Dermis blood vessel endothelial cell (primary cell): ENCODE measurements around the gene GPS2. TPM values are rescaled to one million over a fixed set of nuclear protein-coding genes. Genes with fewer than 3 reads are reported as not detected.
A peak's percentile ranks its signal among the peaks of the same experiment; 100 is the strongest.

ENCODE experiments used
- DNase-seq: peaks from one replicate; pipeline ENCODE4 v3.0.0; 2010
- total RNA-seq: library from RNA; depleted of rRNA; stranded (reverse); fragments of >200 nt; gene quantifications from 2 replicates; pipeline ENCODE4 v1.2.3, GENCODE V29; 2014

Gene GPS2
- total RNA-seq, 1 donor from 2014 or later = 45.6 TPM

DNA sequence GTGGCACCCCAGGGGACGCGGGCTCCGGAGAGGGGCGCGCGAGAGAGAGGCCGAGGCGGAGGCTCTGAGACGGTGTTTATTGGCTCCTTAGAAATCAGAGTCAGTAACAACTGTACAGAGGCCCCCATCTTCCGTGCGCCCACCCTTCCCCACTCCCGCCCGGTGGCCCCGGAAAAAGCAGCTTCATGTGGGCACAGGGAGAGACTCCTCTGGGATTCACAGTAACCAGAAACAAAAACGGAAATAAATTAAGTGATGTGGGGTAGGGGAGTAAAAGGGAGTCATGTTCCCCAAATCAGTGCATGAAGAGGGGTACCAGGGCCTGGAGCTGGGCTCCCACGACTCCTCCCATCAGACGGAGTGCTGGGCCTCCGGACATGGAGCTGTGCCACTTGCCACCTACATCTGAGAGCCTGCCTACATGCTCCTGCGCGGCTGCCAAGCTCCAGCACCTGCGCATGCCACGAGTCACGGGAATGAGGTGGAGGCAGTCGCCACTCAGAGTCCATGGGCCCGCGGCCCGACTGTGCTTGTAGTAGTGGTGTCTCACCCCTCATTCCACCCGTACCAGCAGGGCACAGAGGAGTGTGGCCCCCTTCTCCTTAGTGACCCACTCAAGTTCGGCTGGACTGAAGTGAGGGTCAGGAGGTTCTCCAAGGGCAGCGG, 543 bp upstream of the GPS2 start:
- no peak for DNase-seq

DNA sequence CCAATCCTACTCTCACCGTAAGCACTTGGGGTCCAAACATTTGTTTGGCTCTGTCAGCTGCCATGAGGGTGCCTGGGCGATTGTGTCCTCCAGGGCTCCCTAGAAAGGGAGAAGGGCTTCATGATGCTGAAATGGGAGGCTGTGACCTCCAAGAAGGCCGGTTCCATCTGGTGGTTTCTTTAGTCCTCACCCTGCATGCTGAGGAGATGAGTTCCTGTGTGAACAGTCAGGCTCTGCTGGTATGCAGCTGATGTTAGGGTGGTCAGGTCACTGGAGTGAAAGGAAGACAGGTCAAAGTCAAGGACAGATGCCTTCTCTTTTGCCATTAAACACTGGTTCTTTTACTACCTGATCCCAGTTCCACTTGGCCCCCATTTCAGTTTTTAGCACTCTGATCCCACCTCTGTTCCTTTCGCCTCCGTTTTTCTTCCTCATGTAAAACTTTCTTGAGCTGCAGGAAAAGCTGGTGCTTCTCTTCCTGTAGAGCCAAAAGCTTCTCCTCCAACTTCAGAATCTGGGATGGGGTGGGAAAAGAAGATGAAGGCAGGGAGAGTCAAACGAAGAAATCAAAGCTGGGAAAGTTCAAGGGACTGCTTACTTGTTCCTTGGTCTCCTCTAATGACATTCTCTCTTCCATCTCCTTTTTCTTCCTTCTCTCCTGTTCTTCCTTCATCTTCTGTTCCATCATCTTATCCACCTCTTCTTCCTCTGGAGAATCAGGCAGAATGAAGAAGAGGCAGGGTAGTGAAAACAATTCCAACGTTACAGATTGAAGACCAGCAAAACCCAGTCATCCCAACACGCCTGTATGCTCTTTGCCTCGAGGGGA, 1.1 kb downstream of the GPS2 start:
- no peak for DNase-seq

DNA sequence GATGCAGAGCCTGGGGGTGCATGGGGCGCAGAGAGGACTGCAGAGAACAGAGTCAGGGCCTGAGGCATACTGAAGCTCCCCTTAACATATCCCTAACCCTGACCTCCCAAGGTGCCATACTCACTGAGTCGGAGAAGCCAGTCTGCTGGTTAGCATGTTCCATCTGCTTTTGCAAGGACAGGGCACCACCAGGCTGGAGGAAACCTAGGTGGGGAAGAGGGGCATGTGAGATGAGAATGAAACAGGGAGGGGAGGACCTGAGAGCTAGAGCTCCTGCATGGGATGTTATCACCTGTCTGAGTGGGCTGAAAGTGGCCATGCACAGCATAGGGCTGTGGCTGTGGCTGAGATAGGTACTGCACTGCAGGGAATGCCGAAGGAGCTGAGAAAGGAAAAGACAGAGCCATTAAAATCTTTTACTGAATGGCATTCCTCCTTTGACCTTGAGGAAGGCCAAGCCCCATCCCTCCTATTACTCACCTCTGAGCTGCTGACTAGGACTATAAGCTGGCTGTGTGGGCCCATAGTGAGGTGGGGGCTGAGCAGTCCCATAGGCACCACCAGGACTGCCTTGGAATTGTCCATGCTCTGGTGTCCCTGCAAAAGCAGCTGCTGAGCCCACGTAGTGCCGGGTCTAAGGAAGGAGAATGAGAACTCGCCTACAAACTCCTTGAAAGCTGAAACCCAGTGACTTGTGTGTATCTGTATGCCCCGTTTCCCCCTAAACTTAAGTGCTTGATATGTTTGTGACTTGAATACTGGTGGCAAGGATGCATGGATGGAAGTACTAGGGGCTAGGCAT, 1.9 kb downstream of the GPS2 start:
- no peak for DNase-seq

DNA sequence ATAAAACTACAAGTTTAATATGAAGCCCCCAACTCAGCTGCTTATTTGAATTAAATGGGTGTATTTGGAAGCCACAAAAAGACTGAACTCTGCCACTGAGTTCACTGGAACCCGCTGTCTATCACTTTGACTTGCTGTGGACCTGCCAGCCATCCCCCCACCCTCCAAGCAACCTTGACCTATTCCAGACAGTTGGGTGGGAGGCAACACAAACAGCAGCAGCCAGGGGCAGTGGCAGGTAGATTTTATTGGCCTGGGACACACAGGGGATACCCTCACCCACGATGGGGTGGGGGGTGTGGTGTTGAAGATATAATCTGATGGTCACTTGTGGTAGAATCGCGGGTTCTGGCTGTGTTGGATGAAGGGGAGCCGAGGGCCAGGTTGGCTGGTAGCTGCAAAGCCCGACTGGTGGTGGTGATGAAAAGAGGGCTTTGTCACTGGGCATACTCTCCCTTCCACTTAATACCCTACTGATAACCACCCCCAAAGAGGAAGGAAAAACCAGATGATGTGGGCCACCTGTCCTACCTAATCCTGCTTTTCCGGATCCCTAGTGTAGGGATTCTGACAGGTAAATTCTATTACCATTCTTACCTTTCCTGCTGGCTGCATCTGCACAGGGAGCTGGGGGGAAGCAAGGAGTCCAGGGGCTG, 2.6 kb downstream of the GPS2 start:
- no peak for DNase-seq

DNA sequence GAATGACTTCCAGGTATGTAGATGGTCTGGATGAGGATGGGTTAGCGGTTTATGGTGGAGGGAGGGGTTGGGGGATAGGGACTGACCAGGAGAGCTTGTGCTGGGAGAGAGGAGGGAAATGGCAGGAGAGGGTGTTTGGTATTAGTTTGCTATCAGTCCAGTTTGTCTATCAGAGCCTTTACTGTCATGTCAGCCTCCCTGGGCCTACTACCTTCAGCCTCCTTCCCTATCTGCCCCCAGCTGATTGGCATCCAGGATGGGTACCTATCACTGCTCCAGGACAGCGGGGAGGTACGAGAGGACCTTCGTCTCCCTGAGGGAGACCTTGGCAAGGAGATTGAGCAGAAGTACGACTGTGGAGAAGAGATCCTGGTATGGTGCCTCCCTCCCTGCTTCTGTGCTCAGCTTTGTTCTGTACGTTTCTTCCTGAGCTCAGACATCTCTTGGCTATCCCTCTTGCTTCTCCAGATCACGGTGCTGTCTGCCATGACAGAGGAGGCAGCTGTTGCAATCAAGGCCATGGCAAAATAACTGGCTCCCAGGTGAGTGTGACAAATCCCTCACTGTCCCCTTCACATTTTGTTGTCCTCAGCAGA, 4.0 kb downstream of the GPS2 start:
- DNase-seq = no peak

DNA sequence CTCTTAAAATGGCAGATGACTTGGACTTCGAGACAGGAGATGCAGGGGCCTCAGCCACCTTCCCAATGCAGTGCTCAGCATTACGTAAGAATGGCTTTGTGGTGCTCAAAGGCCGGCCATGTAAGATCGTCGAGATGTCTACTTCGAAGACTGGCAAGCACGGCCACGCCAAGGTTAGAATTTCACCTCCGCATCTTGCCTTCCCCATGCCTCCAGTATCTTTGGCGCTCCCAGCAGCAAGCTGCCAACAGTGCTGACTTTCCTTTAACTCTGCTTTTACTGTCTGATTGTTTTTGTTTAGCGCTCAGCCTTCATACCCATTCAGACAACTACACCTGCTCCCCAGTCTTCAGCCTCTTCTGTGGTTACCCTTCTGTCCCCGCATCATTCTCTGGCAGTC, 5.5 kb downstream of the GPS2 start:
- DNase-seq = no peak

DNA sequence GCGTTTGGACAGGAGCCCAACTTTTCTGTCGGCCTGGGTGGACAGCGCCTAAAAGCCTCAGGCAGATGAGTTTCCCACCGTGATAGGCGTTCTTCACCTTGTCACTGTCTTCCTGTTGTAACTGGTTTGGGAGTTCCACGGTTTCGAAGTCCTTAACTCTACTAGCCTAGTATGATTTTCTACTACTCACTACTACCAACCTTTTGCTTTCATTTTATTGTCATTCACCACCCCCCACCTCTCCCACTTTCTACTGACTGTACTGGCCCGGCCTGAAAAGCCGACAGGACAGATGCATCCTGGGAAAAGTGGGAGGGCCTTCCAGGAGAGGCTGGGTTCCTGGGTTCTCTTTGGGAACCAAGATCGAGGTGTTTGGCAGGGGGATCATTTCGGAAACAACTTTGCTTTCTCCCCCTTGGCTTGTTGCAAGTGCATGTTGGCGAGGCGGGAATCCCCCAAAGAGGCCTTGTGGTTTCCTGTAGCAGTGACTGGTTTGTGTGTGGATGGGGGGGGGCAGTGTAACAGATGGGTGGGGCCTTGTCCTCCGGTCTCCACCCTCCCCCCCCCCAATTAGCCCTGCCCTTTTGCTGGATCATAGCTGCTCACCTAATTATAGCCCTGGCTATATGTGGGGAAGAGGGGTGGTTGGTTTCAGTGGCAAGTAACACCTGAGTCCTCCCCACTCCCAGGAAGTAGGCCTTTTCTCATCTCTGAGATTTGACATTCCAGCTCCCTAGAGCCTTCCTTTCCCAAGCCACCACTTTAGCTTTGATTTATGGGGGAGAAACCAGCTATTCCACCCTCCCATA, 6.3 kb downstream of the GPS2 start:
- DNase-seq = peak; percentile 83

DNA sequence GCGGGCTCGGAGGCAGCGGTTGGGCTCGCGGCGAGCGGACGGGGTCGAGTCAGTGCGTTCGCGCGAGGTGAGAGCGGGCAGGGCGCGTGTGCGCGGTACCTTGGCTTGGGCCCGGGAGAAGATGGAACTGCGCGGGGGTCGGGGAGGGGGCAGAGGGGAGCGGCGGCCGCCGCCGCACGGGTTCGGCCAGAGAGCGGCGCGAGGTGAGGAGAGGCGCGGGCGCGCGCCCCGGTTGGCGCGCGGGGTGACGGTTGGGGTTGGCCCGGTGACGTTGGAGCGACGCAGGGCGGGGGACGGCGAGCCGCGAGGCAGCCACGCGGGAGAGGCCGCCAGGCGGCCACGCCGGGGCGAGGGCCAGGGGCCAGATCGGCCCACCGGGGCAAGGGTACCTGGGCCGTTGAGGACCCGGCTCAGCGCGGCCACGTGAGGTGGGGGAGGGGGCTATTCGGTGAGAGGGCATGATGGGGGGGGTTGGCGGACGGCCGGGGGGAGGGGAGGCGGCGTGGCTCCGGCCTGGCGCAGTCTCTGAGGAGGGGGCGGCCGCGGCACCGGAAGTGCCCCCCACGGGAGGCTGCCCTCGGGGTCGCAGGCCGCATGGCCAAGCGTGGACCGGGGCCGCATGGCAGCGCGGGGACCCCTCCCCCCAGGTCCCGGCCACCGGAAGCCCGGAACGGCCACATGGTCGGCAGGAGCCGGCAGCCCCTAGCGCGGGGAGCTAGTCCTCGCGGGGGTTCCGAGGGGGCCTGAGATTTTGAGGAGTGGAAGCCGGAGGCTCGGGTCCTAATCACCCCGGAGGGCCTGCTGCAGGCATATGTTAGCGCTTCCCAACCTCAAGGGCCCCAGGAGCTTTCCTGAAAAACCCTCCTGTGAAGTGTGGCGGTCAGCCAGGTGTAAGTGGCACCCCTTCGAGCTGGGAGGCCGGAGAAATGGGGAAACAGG, 7.2 kb downstream of the GPS2 start:
- peak; percentile 54 for DNase-seq

DNA sequence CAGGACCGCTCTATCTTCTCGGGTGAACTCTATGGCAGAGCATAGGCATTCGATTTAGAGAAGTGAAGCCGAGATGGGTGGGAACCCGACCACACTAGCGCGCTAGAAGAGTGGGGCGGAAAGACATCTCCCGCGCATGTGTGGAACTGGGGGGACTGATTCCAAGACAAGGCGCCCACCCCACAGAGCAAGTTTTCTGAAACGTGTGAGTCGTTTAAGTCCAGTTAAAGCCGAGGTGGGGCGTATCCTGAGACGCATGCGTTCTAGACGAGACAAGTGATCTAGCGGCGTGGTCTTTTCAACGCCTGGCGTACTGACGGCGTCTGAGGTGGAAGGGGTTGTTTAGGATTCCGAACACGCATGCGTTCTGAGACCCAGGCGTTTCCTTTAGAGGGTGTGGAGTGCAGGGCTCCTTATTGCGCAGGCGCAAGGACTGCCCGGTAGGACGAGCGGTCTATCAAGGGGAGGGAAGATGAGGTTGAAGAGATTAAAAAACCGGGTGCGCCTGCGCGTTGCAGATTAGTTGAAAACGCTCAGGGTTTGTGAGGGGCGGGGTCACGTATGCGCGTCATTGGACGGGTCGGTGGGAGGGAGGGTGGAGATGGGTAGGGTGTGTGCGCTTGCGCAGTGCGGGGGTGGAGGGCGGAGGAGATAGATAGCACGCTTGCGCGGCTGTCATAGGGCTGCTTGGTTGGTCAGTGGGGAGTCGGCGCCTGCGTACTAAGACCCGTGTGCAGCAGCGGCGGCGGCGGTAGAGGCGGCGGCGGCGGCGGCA, 8.1 kb downstream of the GPS2 start, which contains the start of gene EIF5A:
Gene EIF5A (plus strand): TSS at position 718 of the 775 bp plus-strand sequence. CDS start 2,008 bp downstream, outside the sequence.
- DNase-seq = peak; percentile 100

DNA sequence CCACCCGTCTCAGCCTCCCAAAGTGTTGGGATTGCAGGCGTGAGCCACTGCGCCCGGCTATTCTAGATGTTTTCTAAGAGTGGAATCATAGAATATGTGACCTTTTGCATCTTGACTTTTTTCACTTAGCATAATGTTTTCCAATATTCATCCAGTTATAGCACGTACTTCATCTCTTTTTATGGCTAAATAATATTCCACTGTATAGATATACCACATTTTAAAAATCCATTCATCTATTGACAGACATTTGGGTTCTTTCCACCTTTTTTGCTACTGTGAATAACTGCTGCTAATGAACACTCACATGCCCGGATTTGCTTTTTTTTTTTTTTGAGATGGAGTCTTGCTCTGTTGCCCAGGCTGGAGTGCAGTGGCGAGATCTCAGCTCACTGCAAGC, 11.0 kb downstream of the GPS2 start:
- no peak for DNase-seq

DNA sequence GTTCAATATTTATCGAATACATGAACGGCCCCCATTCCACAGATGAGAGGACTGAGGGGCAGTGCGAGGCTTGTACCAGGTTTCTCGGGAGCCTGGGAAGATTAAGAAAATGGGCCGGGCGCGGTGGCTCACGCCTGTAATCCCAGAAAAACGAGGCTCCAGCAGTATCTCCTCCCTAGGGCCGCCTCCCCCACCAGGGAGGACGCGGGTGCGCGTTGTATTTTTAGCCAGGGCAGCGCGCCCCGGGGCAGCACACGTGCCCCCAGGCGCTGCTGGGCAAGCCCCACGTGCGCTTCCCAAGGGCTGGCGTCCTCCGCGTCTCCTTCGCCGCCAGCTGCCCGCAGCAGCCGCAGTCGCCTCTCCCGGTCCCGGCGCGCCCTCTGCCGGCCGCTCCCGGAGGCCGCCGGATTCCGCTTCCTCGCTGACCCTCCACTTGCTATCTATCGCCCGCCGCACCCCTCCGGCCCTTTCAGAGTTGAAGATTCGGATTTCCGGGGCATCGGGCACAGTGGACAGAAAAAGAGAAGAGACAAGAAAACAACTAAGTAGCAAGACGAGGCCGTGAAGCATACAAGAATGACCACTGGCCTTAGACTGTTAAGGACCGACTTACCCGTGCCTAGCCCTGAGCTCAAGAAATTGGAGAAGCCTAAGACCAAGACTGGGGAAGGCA, 18.8 kb downstream of the GPS2 start:
- peak; percentile 89 for DNase-seq

DNA sequence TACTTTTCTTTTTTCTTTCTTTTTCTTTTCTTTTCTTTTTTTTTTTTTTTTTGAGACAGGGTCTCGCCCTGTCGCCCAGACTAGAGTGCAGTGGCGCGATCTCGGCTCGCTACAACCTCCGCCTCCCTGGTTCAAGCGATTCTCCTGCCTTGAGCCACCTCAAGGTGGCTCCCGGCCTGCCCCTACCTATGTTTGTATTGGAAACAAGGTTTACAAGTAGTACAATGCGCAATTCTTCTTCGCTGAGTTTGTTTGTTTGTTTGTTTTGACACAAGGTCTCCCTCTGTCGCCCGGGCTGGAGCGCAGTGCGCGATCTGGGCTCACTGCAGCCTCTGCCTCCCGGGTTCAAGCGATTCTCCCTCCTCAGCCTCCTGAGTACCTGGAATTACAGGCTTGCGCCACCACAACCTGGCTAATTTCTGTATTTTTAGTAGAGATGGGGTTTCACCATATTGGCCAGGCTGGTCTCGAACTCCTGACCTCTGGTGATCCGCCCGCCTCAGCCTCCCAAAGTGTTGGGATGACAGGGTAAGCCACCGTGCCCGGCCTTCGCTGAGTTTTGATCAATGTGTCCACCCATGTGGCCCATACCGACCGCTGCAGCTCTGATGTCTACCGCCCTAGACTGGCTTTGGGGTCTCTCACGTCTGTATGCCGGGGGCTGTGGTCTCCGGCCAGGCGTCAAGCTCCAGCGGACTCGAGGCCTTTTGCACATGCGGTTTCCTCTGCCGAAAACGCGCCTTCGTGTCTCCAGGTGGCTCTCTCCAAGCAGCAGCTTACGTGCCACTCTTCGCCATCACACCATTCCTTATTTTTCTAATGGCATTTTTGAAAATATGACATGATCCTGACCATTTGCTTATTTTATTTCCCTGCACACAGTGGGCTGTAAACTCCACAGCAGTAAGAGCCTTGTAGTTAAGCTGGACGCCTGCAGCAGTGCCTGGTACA, 19.7 kb downstream of the GPS2 start:
- no peak for DNase-seq

DNA sequence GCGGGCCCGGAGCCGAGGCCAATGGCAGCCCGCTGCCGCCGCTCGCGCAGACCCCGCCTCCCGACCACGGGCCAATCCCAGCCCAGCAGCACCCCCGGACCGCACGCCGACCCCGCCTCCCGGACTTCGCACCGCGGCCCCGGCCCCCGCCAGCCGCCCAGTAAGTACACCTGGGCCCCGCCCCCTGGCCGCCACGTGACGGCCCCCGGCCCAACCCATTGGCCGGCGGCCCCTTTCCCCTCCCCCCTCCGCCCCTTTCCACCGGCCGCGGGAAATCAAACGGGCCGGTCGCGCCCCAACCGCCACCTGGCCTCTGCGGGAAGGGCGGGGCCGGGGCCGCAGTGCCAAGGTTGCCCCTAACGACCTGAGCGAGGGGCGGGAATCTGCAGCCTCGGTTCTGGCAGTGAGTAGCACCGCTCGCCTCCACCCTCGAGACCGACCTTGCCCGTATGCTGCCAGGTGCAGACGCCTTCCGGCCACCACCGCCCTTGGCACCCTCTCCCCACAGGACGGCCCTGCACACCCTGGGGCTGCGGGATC, 20.5 kb downstream of the GPS2 start, which contains the start of gene YBX2:
Gene YBX2 (minus strand): TSS at position 26 of the 540 bp plus-strand sequence. CDS start 139 bp downstream, outside the sequence.
- peak; percentile 35 for DNase-seq

DNA sequence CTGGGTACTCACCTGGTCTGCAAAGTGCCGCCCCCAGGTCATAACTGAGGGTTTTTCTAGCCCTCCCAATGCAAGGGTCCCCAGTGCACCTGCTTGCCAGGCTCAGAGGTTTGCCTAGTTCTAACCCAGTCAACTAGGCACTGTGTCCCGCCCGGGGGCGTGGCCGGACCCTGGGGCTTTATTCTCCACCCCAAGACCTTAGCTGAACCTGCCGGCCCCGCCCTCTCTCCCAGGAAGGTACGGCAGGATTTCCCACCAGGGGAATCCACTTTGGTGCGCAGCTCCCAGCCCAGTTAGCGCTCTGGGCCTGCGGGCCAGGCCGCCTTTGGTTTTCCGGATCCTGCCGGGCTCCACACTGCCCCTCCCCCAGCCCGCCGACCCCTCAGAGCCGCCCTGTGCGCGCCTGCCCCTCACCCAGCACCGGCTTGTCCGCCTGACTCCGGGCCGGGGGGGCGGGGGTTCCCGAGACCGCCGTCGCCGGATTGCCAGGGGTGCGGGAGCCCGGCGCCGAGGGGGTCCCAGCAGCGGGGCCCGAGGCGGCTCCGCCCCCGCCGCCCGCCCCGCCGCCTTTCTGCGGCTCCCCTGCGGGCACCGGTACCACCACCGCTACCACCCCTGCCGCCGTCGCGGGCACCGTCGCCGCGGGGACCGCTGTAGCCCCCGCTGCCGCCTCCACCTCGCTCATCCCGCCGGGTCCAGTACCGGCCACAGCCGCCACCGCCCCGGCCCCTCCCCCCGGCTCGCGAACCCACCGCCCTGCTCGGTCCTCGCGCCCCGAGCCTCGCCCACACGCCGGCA, 21.1 kb downstream of the GPS2 start:
- DNase-seq = no peak

DNA sequence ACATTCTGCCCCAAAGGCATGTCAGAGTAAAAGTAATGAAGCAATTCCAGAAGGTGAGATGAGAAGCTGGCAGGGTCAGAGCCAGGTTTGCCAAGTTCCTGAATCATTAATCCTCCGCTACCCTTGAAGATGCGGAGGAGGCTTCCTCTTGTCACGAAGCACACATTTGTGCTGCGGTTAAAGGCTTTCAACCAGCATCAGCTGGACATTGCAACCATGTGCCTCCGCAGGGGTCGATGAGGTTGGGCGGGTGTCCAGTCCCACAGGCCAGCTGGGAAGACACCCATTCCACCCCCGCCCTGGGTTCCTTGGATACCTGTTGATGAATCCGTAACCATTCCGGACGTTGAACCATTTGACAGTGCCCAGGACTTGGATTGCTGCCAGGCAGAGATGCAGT, 22.0 kb downstream of the GPS2 start:
- DNase-seq = no peak

DNA sequence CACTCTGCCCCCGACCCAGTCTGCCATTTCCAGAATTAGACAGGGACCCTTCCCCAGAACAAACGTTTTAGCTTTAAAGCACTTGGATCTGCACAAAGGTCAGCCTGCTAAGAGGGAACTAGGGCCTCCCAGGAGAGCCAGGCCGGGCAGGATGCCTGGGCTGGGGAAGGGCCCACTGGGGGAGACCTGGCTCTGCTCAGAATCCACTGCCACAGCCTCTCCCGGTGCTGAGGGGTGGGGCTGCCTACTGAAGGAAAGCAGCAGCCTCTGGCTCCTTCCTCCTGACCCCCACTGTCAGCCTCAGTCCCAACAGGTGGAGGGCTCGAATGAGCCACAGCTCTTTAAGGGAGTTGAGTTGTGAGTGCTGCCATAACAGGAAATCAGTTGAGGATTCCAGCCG, 22.4 kb downstream of the GPS2 start:
- DNase-seq = no peak
